Stimulated activated CD8-positive, alpha-beta memory T cell treated with anti-CD3 and anti-CD28 coated beads, Interleukin-2, amount 100 ng/mL, for 48 hours (primary cell): ENCODE measurements around the gene TTI1.
A peak's percentile ranks its signal among the peaks of the same experiment; 100 is the strongest.

ENCODE experiments used
- DNase-seq, 2 donors: peaks; one replicate each; pipeline ENCODE4 v3.0.0-alpha.2; 2020; ENCODE audit warnings: low read depth in 2 of 2

The TTI1 gene

GRCh38 chr20:38033330-38034107 is at the start of gene TTI1, which contains the start of gene RPRD1B:
TTI1 (minus strand) TSS chr20:38033456; CDS start chr20:38013816, 19,640 bp downstream.
RPRD1B (plus strand) TSS chr20:38033746; CDS start chr20:38033948, 202 bp downstream.
- DNase-seq: peak; percentile 79 to 84

GRCh38 chr20:38082894-38083293 is 49.6 kb upstream of the TTI1 start:
- no peak for DNase-seq

DNA sequence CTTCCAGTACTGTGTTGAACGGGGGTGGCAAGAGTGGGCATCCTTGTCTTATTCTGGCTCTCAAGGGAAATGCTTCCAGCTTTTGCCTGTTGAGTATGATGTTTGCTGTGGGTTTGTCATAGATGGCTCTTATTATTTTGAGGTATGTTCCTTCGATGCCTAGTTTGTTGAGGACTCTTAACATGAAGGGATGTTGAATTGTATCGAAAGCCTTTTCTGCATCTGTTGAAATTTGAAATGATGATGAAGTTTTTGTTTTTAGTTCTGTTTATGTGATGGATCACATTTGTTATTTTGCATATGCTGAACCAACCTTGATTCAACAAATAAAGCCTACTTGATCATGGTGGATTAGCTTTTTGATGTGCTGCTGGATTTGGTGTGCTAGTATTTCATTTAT is 48.3 kb upstream of the TTI1 start:
- no peak for DNase-seq

DNA sequence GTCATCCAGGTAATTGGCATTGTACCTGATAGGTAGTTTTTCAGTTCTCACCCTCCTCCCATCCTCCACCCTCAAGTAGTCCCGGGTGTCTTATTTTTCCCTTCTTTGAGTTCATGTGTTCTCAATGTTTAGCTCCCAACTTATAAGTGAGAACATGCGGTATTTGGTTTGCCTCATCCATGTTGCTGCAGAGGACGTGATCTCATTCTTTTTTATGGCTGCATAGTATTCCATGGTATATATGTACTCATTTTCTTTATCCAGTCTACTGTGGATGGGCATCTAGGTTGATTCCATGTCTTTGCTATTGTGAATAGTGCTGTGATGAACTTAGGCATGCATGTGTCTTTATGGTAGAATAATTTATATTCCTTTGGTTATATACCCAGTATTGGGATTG is 46.1 kb upstream of the TTI1 start:
- DNase-seq: no peak

DNA sequence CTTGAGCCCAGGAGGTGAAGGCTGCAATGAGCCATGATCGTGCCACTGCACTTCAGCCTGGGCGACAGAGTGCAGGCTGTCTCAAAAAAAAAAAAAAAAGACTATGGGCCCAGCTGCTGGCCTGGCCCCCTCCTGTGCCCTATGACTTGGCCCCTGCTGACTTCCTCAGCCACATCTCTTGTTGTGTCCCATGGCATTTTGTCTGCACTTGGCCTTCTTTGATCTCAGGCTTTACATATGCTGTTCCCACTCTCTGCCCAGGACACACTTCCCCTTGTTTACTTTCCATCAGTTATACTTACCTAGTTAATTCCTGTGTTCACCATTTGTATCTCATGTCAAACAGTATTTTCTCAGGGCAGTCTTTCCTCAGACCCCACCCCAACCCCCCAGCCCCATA is 44.8 kb upstream of the TTI1 start:
- no peak for DNase-seq

GRCh38 chr20:38076548-38076947 is 43.3 kb upstream of the TTI1 start:
- no peak for DNase-seq

DNA sequence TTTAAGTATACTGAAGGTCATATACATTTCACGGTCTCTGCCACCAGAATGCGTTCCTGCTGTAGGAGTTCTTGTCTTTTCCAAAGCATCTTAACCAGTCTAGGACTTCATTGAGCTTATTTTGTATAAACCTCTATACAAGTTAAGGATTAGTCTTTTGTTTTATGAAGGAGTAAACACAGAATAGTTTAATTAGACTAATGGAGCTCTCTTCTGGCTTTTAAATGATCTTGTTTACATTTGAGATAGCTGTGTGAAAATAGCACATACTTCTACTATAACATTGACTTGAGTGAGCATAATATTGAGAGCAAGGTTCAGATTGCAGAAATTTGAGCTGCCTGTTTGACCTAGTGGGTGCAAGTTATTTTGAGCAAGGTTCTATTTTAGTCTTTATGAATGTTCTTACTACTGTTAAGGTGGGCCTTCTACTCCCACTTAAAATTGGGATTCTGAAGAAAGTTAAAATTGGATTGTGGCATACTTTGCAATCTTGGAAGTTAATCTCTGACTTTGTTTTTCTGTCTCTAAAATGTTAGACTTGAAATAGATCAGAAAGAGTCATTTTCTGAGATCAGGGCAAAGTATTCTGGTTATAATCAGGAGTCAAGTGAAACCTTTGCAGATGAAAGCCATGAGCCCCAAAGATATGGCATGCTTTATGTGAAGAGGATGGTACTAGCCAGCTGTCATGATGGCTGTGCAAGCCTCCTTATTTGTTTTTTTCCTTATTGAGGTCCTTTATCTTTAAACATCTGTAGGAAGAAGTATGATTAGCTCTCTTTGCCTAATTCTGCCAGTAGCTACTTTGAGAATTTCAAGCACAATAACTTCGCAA is 42.1 kb upstream of the TTI1 start:
- DNase-seq: no peak

DNA sequence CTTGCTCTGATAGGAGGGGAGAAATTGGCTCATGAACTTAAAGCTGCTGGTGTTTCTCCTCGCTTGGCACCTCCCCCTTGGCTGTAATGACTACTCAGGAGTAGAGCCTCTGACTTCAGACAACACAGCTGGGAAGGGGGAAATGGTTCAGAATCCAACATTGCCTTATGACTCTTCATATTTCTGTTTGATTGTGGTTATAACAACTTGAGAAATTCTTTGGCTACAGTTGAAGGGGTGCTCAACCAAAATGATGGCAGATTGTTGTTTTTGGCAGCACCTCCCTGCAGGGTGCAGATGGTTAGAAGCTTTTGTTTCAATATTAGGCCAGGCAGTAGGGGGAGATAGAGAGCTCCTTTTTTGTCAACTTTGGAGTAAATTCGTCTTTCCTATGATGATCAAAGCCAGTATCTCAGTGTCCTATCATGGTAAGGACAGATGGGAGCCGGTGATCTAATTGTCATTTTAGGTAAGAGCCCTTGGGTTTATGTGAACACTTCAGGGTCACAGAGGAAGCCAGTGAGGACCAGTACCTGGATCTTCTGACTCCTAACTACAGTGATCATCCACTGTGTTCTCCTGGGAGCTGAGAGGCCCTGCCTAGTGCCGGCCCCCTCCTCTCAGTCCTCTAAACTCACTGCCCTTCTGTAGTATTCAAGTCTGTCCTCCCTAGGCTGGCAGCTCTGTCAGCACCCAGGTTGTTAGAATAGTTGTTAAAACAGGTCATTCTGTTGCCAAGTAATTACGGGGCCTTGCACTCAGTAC is 40.2 kb upstream of the TTI1 start:
- DNase-seq: no peak

- DNase-seq: no peak
Measured at GRCh38 chr20:38072898-38073297, 39.6 kb upstream of the TTI1 start.

GRCh38 chr20:38067717-38068365 is 34.6 kb upstream of the TTI1 start:
- DNase-seq: no peak

DNA sequence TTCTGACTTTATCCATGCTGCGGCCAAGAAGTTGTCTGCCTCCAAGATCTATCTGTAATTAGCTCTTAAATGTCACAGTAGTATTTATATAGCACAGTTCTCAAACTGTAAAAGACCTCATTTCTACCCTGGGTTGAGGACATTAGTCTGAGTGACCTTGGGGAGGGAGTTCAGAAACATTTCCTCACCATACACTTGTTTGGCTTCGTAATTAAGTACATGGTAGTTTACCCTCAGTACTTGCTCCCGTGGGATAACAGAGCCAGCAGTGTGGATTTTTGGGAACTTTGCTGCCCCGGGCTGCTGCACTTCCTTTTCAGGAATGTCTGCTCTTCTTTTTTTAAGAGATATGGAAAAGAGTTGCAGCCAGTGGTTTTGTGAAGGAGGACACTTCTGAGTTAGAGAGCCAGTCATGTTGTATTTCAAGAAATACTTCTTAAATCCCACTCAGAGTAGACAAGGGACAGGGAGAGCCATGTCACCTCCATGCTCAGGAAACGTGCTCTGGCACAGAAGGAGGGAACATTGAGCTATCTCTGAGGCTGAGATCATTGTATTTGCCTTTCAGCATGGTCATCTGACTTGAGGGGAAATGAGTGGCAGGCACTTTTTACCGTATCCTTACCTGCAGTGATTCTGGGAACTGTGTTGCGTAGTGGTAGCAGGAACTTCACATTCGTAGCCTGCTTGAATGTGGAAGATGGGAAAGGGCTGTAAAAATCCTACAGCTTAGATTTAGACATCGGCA is 33.9 kb upstream of the TTI1 start:
- no peak for DNase-seq

DNA sequence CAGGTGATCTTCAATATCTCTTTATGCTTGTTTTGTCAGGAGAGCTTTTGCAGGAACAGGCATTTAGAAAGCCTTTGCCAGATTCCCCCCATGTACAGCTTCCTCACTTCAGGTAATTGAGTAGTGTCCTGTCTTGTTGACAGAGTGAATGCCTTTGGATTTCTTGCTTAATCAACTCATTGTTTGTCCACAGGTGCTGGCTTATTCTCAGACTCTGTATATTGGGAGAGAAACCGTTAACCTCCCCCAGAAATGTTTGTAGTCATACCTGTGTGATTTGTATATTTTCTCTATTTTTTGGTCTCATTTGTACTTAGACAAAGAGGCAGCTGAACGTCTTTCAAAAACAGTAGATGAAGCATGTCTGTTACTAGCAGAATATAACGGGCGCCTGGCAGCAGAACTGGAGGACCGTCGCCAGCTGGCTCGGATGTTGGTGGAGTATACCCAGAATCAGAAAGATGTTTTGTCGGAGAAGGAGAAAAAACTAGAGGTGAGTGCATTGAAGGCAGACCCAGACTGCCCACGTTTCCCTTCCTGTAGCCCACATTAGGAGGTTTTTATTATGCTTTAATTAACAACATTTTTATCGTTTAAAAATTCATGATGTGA is 32.6 kb upstream of the TTI1 start:
- no peak for DNase-seq

GRCh38 chr20:38063911-38064530 is 30.8 kb upstream of the TTI1 start:
- DNase-seq: no peak

GRCh38 chr20:38062890-38063289 is 29.6 kb upstream of the TTI1 start:
- no peak for DNase-seq

GRCh38 chr20:38061109-38061508 is 27.9 kb upstream of the TTI1 start:
- DNase-seq: no peak

DNA sequence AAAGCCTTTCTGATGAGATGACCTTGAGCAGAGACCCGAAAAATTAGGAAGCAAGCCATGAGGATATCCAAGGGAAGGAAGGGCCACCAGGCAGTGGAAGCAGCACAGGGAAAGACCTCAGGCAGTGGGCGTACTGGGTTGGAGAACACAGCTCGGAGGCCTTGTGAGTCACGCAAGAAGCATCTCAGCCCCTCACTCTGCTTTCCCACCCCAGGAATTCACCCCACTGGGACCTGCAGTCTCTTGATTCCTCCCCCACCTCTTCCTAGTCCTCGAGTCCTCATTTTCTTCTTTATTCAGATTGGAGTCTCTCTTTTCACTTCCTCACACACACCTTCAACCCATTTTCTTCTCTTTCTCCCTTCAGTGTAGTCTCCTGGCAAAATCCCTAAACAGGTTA is 27.3 kb upstream of the TTI1 start:
- no peak for DNase-seq

- no peak for DNase-seq
Measured at GRCh38 chr20:38059832-38060231, 26.6 kb upstream of the TTI1 start.

DNA sequence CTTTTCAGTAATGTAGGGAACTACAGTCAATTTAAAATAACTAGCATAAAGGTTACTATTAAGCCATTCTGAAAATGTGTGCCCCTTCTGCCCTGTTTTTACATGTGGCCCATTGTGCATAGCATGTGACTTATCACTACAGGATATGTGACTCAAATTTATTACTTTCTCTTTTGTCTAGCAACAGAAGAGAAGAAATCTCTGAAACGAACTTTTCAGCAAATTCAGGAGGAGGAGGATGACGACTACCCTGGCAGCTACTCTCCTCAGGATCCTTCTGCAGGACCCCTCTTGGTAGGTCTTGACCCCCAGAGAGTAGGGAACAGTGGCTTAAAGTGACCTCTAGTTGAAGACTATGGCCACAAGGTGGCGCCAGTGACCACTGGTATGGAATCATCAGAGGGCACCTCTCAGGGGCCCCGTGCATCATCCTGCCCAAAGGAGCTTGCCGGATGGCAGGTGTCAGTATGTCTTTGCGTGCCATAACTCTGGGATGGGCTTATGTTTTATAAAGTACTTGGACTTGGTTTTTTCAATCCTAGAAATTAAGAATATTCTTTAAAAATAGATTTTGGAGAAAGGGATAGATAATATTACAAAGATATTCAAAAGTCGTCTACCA is 24.2 kb upstream of the TTI1 start:
- peak; percentile 65 for DNase-seq

- no peak for DNase-seq
Measured at GRCh38 chr20:38055848-38056247, 22.6 kb upstream of the TTI1 start.

GRCh38 chr20:38055294-38055693 is 22.0 kb upstream of the TTI1 start:
- DNase-seq: no peak
